SK-N-SH (cell line): ENCODE data around the gene ATP6V1F. TPM values are rescaled to one million over a fixed set of nuclear protein-coding genes. Genes with fewer than 3 reads are reported as not detected.

Source experiments
- CTCF ChIA-PET: fragments of 300-600, 350-600 bp; formaldehyde crosslinking; extraction: SDS; loops from one replicate; lab custom pipeline; 2021; lab: Yijun Ruan, JAX
- POLR2A ChIA-PET: fragments of 350-600 bp; sonication (Branson Sonifier 250); formaldehyde crosslinking; extraction: SDS; loops from one replicate; lab custom pipeline; 2020; ENCODE audit warnings: antibody characterized with exemption, inconsistent platforms; lab: Yijun Ruan, JAX
- DNase-seq: peaks from one replicate; pipeline ENCODE4 v3.0.0; 2012
- H2AFZ ChIP-seq: fragments of 200-600 bp; sonication (generic); 2 replicates; pipeline ENCODE4 v1.8.1; 2016; ENCODE audit warnings: antibody characterized with exemption, mild to moderate bottlenecking, low read depth
- H3F3A ChIP-seq: fragments of 200-600 bp; sonication (generic); replicated peaks from 2 replicates; pipeline ENCODE3; 2016; ENCODE audit warnings: antibody characterized with exemption, mild to moderate bottlenecking; ENCODE audit not compliant: insufficient read depth
- H3K27ac ChIP-seq, 2 experiments: fragments of 200-500 bp in 1 of 2; fragments of 200-600 bp in 1 of 2; sonication (Bioruptor generic) in 1 of 2; sonication (generic), shearing (Covaris generic) in 1 of 2; 2 replicates each; pipeline versions ENCODE4 v1.5.1 to v1.6.1; 2014 to 2016; ENCODE audit warnings: low read depth in 2 of 2, inconsistent platforms in 1 of 2, low read length in 1 of 2, mild to moderate bottlenecking in 1 of 2, mixed read lengths in 1 of 2
- H3K27me3 ChIP-seq: fragments of 200-600 bp; sonication (generic), shearing (Covaris generic); 2 replicates; pipeline ENCODE4 v1.6.1; 2016; ENCODE audit warnings: mixed run types; ENCODE audit not compliant: insufficient read depth
- H3K36me3 ChIP-seq, 2 experiments: fragments of 200-500 bp in 1 of 2; fragments of 200-600 bp in 1 of 2; sonication (Bioruptor generic) in 1 of 2; sonication (generic) in 1 of 2; replicated peaks in 1 of 2; 2 replicates each; pipeline versions ENCODE3 to v1.5.1; 2014 to 2016; ENCODE audit warnings: low read length in 1 of 2, mild to moderate bottlenecking in 1 of 2; ENCODE audit not compliant: insufficient read depth in 2 of 2, control insufficient read depth in 1 of 2
- H3K4me1 ChIP-seq, 2 experiments: fragments of 200-500 bp in 1 of 2; fragments of 200-600 bp in 1 of 2; sonication (Bioruptor generic) in 1 of 2; sonication (generic), shearing (Covaris generic) in 1 of 2; 2 replicates each; pipeline versions ENCODE4 v1.5.1 to v1.6.1; 2014 to 2016; ENCODE audit warnings: low read depth in 1 of 2, low read length in 1 of 2, mixed run types in 1 of 2; ENCODE audit not compliant: insufficient read depth in 2 of 2, control insufficient read depth in 1 of 2
- H3K4me2 ChIP-seq: fragments of 200-600 bp; sonication (generic), shearing (Covaris generic); 2 replicates; pipeline ENCODE4 v1.6.1; 2017; ENCODE audit warnings: mixed run types
- H3K4me3 ChIP-seq, 2 experiments: fragments of 200-500 bp in 1 of 2; fragments of 200-600 bp in 1 of 2; sonication (Bioruptor generic) in 1 of 2; sonication (generic), shearing (Covaris generic) in 1 of 2; 2 replicates each; pipeline versions ENCODE4 v1.5.1 to v1.8.1; 2014 to 2016; ENCODE audit warnings: low read depth in 2 of 2, inconsistent platforms in 1 of 2, low read length in 1 of 2, mild to moderate bottlenecking in 1 of 2, mixed read lengths in 1 of 2, moderate library complexity in 1 of 2
- H3K79me2 ChIP-seq: fragments of 200-600 bp; sonication (generic); 2 replicates; pipeline ENCODE4 v1.8.1; 2017; ENCODE audit warnings: mild to moderate bottlenecking; ENCODE audit not compliant: insufficient read depth
- H3K9ac ChIP-seq: fragments of 200-600 bp; sonication (generic); 2 replicates; pipeline ENCODE4 v1.6.1; 2017; ENCODE audit warnings: mixed run types
- H3K9me2 ChIP-seq: fragments of 200-600 bp; sonication (generic); 2 replicates; pipeline ENCODE4 v1.6.1; 2017; ENCODE audit warnings: mixed run types
- H3K9me3 ChIP-seq: fragments of 200-600 bp; sonication (generic); 2 replicates; pipeline ENCODE4 v1.6.1; 2017; ENCODE audit warnings: mixed run types, mild to moderate bottlenecking, moderate library complexity
- H4K20me1 ChIP-seq: fragments of 200-600 bp; sonication (generic); 2 replicates; pipeline ENCODE4 v1.6.1; 2017; ENCODE audit warnings: mild to moderate bottlenecking, mixed run types; ENCODE audit not compliant: insufficient read depth
- CHD2 ChIP-seq: fragments of 150-350 bp; IDR thresholded peaks from 2 replicates; pipeline ENCODE4 v1.6.1; 2018; ENCODE audit warnings: low read length; ENCODE audit not compliant: partially characterized antibody
- EP300 ChIP-seq, 2 experiments: IDR thresholded peaks; 2 replicates each; pipeline versions ENCODE4 v1.4.0 to v1.6.1; 2012; ENCODE audit warnings: borderline replicate concordance in 1 of 2, low read depth in 1 of 2, low read length in 1 of 2
- EZH2phosphoT487 ChIP-seq: fragments of 200-600 bp; sonication (generic); IDR thresholded peaks from 2 replicates; pipeline ENCODE4 v1.6.1; 2017; ENCODE audit warnings: low read depth, mixed run types, mild to moderate bottlenecking, antibody characterized with exemption, moderate library complexity, borderline replicate concordance
- FOSL2 ChIP-seq: IDR thresholded peaks from 2 replicates; pipeline ENCODE4 v1.4.0; 2012; ENCODE audit warnings: low read depth, mild to moderate bottlenecking, moderate library complexity, borderline replicate concordance
- FOXJ3 ChIP-seq: sonication (generic); formaldehyde crosslinking; IDR thresholded peaks from 2 replicates; pipeline ENCODE4 v1.5.1; 2020; ENCODE audit warnings: mild to moderate bottlenecking, missing genetic modification reagents
- FOXM1 ChIP-seq: IDR thresholded peaks from 2 replicates; pipeline ENCODE4 v1.4.0; 2012; ENCODE audit warnings: low read depth, mild to moderate bottlenecking
- JUND ChIP-seq: IDR thresholded peaks from 2 replicates; pipeline ENCODE4 v1.4.0; 2012
- NRF1 ChIP-seq: IDR thresholded peaks from 2 replicates; pipeline ENCODE4 v1.6.1; 2012; ENCODE audit warnings: low read depth, mild to moderate bottlenecking, low read length
- POLR2AphosphoS5 ChIP-seq: IDR thresholded peaks from 2 replicates; pipeline ENCODE4 v1.6.1; 2012; ENCODE audit warnings: low read depth, low read length
- SIN3A ChIP-seq: IDR thresholded peaks from 2 replicates; pipeline ENCODE4 v1.6.1; 2012; ENCODE audit warnings: low read depth, mild to moderate bottlenecking, low read length, moderate library complexity, borderline replicate concordance
- SMC3 ChIP-seq: IDR thresholded peaks from 2 replicates; pipeline ENCODE4 v1.6.1; 2012; ENCODE audit warnings: low read depth, low read length, improper control_type of control experiment
- TAF1 ChIP-seq: IDR thresholded peaks from 2 replicates; pipeline ENCODE4 v1.6.1; 2012; ENCODE audit warnings: low read depth, mild to moderate bottlenecking, low read length, moderate library complexity, borderline replicate concordance
- USF2 ChIP-seq: fragments of 150-350 bp; IDR thresholded peaks from 2 replicates; pipeline ENCODE4 v1.6.1; 2017; ENCODE audit warnings: antibody characterized with exemption, low read length, low read depth, borderline replicate concordance
- WGBS: methylation state at CpG from one replicate; pipeline ENCODE4 v1.1.6; 2017; ENCODE audit warnings: low lambda C conversion rate; 5-methylcytosine and 5-hydroxymethylcytosine counted together
- polyA plus RNA-seq, 3 experiments: library from polyadenylated mRNA; depleted of rRNA; stranded (reverse); fragments of >200 nt; gene quantifications; 2 replicates each; pipeline ENCODE4 v1.2.3, GENCODE V29; 2012
- TF ChIP-seq, protein P1 (sequence below): fragments of 150-350 bp; IDR thresholded peaks from 2 replicates; pipeline ENCODE4 v1.6.1; 2016; ENCODE audit warnings: mild to moderate bottlenecking, low read depth, low read length
- TF ChIP-seq, protein P2 (sequence below): IDR thresholded peaks from 2 replicates; pipeline ENCODE4 v1.4.0; 2012; ENCODE audit warnings: low read depth, borderline replicate concordance
- TF ChIP-seq, protein P3 (sequence below): IDR thresholded peaks from 2 replicates; pipeline ENCODE4 v1.4.0; 2012; ENCODE audit warnings: low read depth

The ATP6V1F gene
- polyA plus RNA-seq, 1 of the 3 experiments (the other 2 are of a cell fraction) = 495 TPM

DNA sequence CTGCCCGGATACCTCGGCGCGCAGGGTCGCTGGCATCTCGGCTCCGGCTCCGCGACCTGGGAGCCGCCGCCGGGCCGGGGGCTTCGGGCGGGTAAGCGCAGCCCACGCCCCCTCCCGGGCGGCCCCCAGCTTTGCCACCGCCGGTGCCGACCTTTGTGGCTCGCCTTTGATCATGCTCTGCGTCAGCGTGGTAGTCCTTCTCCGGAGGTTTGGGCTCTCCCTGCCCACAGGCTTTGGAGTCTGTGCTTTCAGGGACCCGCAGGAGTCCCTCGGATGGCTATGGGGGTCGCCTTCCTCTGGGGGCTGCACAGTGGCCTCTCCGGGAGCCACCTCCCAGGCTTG, 7.3 kb downstream of the ATP6V1F start:
- CTCF ChIA-PET = interaction anchor here (0.6 to 11.7 kb wide), 5 partner anchors 11 to 189 kb away, joined by 3 to 181 read pairs (median 6); partner anchors contain the start of gene CALU
- peaks cover 11% of the 10 kb centered on the region; the same call in 1 of the 2 replicates for H4K20me1 ChIP-seq
- no peaks in the 10 kb centered on the region for H3K27me3 ChIP-seq
- 30% methylated on average over 7 of the region's 30 CpGs for WGBS
- peaks cover 4 to 12% of the 10 kb centered on the region in 2 experiments for H3K36me3 ChIP-seq
- H3K4me3 ChIP-seq = peak overlapping the region; percentile 50 to 56; a peak in 3 of 4 replicates
- H3K27ac ChIP-seq = no peak overlapping the region
- H3K4me2 ChIP-seq = peak overlapping the region; percentile 85
- no peak for DNase-seq
- H2AFZ ChIP-seq = no peak overlapping the region
- POLR2A ChIA-PET = no interaction called here
- H3K79me2 ChIP-seq = no peaks in the 10 kb centered on the region
- H3K9me2 ChIP-seq = no peaks in the 10 kb centered on the region
- H3F3A ChIP-seq = peaks cover 20% of the 10 kb centered on the region
- peaks cover 0 to 23% of the 10 kb centered on the region in 2 experiments; a peak in 1 of 4 replicates for H3K4me1 ChIP-seq
- H3K9me3 ChIP-seq = no peaks in the 10 kb centered on the region
- TF ChIP-seq, protein P1, sequence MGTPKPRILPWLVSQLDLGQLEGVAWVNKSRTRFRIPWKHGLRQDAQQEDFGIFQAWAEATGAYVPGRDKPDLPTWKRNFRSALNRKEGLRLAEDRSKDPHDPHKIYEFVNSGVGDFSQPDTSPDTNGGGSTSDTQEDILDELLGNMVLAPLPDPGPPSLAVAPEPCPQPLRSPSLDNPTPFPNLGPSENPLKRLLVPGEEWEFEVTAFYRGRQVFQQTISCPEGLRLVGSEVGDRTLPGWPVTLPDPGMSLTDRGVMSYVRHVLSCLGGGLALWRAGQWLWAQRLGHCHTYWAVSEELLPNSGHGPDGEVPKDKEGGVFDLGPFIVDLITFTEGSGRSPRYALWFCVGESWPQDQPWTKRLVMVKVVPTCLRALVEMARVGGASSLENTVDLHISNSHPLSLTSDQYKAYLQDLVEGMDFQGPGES = no peak
- TF ChIP-seq FOXJ3 (CRISPR knock-in tag) (no peak), EP300 (IDR thresholded peaks at IDR 0.05; ENCODE audit: borderline replicate concordance in 1 of 2, low read depth in 1 of 2, low read length in 1 of 2) (no peak), JUND (no peak), NRF1 (no peak), USF2 (no peak), CHD2 (no peak), FOXM1 (no peak), TAF1 (no peak), FOSL2 (no peak), POLR2AphosphoS5 (no peak), SIN3A (no peak), SMC3 (no peak), EZH2phosphoT487 (no peak)
- TF ChIP-seq, protein P2, sequence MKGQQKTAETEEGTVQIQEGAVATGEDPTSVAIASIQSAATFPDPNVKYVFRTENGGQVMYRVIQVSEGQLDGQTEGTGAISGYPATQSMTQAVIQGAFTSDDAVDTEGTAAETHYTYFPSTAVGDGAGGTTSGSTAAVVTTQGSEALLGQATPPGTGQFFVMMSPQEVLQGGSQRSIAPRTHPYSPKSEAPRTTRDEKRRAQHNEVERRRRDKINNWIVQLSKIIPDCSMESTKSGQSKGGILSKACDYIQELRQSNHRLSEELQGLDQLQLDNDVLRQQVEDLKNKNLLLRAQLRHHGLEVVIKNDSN = no peak
- TF ChIP-seq, protein P3, sequence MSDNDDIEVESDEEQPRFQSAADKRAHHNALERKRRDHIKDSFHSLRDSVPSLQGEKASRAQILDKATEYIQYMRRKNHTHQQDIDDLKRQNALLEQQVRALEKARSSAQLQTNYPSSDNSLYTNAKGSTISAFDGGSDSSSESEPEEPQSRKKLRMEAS = no peak
- H3K9ac ChIP-seq = no peak overlapping the region
